SH-SY5Y (cell line): ENCODE data around the gene DAW1.

ENCODE experiments used
- GATA2 ChIP-seq: IDR thresholded peaks from 2 replicates; pipeline ENCODE4 v1.6.1; 2011; ENCODE audit warnings: mild to moderate bottlenecking, low read depth, low read length
- GATA3 ChIP-seq: IDR thresholded peaks from 2 replicates; pipeline ENCODE4 v1.6.1; 2011; ENCODE audit warnings: low read depth, mild to moderate bottlenecking, low read length, moderate library complexity

The DAW1 gene

GRCh38 chr2:227932001-227932400 is 60.6 kb downstream of the DAW1 start:
- TF ChIP-seq GATA3 (no peak), GATA2 (no peak)

GRCh38 chr2:227932403-227932802 is 61.0 kb downstream of the DAW1 start:
- TF ChIP-seq GATA2, result no peak
- TF ChIP-seq GATA3, result no peak

GRCh38 chr2:227933884-227934283 is 62.5 kb downstream of the DAW1 start:
- TF ChIP-seq GATA3 (no peak), GATA2 (no peak)

- TF ChIP-seq GATA2 (no peak), GATA3 (no peak)
Measured at GRCh38 chr2:227939271-227940027, 68.0 kb downstream of the DAW1 start.

DNA sequence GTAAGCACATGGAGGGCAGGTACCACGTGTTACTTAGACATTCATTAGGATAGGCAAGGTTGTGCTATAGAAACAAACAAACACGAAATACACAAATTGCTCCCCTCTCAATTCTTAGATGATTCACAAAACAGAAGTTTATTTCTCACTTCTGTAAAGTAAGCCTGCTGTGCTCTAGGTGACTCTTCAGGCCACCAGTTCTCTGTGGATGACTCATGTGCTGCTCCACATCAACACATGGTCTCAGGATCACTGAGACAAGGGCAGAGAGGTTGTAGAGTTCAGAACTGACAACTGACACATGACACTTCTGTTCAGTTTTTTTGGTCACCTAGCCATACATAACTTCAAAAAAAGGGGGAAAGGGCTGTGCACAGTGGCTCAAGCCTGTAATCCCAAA is 70.6 kb downstream of the DAW1 start:
- TF ChIP-seq GATA3, result no peak
- TF ChIP-seq GATA2, result no peak

DNA sequence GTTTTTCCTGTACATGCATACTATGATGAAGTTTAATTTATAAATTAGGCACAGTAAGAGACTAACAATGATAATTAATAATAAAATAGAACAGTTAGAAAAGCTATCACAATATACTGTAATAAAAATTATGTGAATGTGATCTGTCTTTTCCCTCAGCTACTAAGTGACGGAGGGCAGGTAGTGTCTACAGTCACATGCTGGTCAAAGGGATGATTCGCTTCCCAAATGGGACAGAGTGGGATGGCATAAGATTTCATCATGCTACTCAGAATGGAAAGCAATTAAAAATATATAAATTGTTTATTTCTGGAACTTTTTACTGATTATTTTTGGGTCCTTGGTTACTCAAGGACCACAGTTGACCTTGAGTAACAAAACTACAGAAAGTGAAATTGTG is 71.5 kb downstream of the DAW1 start:
- TF ChIP-seq GATA2, result no peak
- no peak for TF ChIP-seq GATA3

GRCh38 chr2:227960317-227960716 is 88.9 kb downstream of the DAW1 start:
- TF ChIP-seq GATA2, result no peak
- no peak for TF ChIP-seq GATA3

DNA sequence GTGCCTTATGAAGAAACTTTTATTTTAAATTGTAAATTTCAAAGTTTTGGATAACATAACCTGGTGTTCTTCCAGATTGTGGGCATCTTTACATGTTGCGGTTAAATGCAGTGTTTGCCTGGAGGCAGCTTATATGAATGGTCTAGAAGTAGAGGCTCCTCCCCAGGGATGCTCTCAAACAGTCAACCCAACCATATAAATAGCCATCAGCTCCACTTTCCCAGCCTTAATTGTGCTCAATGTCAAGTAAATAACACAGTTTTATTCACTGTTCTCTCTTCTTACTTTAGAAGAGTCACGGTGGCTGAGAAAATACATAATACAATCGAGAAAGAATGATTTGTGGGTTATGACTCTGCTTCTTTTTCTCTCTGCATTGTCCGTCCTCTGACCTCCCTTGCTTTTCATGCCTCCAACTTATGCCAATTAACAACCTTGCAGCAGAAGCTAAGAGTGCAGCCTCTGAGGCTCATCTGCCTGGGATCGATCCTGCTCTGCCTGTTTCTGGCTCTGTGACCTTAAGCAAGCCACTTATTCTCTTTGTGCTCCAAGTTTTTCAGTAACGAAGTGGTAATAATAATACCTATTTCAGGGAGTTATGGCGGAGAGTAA is 100.3 kb downstream of the DAW1 start:
- TF ChIP-seq GATA3 (no peak), GATA2 (no peak)

GRCh38 chr2:227973241-227973640 is 101.8 kb downstream of the DAW1 start:
- TF ChIP-seq GATA3, result no peak
- TF ChIP-seq GATA2, result no peak
